ENCODE results near the gene GDAP2. TPM values are rescaled to one million over a fixed set of nuclear protein-coding genes. Genes with fewer than 3 reads are reported as not detected.

Gene GDAP2
- polyA plus RNA-seq, 6 donors from 2014 or later, result 4.9 to 16.9 (median 13.5) TPM

DNA sequence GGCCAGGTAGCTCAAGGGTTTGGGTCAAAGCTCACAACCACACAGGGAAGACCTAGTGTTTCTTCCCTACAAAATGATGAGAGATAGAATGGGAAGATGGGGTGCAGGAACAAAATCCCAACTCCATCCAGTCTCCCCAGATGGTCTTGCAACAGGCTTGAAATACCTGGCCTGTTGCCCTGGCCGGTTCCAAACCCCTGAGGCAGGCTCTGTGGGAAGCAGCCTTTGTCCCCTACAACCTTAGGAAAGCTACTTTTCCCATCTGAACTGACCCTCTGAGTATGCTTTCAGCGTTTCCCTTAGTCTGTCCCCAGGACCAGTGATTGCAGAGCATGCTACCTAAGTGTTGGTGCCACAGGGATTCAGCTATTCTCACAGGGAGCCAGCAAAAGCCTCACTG is 104.0 kb downstream of the GDAP2 start:
- ATAC-seq (ENCODE audit: low read depth in 2 of 2) (no peak), DNase-seq (no peak)
- H3K27ac Mint-ChIP-seq, result no peak overlapping the region
- H3K4me3 Mint-ChIP-seq, result no peak overlapping the region
- H3K36me3 Mint-ChIP-seq, result peaks cover 0 to 3% of the 10 kb centered on the region in 2 donors
- H3K27me3 Mint-ChIP-seq, result peaks cover 12 to 15% (median 14%) of the 10 kb centered on the region in 3 donors
- peaks cover 3 to 34% (median 11%) of the 10 kb centered on the region in 7 donors for H3K9me3 Mint-ChIP-seq
- no peaks in the 10 kb centered on the region for H3K4me1 Mint-ChIP-seq

DNA sequence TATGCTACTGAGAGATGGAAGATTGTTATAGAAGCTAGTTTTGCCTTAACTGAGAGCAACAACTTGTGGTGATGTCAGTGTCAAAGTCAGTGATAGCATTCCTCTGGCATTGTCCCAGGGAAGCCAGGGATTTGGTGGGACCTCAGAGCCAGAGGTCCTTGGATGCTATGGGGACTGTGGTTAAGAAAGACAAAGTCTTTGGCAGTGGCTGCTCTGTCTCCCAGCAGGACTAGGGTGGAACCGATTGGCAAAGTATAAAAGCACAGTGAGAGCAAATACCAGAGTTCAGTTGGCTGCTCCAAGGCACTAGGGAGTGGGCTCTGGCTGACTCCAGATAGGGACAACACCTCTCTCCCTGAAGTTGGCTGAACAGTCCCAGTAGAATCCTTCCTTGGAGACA is 104.8 kb downstream of the GDAP2 start:
- Mint-ChIP-seq H3K4me1 (no peaks in the 10 kb centered on the region), H3K4me3 (no peak overlapping the region), H3K27ac (no peak overlapping the region), H3K9me3 (peaks cover 3 to 29% (median 7%) of the 10 kb centered on the region in 7 donors), H3K27me3 (peaks cover 12 to 15% (median 14%) of the 10 kb centered on the region in 3 donors), H3K36me3 (no peaks in the 10 kb centered on the region)
- ATAC-seq (ENCODE audit: low read depth in 2 of 2) (no peak), DNase-seq (no peak)

DNA sequence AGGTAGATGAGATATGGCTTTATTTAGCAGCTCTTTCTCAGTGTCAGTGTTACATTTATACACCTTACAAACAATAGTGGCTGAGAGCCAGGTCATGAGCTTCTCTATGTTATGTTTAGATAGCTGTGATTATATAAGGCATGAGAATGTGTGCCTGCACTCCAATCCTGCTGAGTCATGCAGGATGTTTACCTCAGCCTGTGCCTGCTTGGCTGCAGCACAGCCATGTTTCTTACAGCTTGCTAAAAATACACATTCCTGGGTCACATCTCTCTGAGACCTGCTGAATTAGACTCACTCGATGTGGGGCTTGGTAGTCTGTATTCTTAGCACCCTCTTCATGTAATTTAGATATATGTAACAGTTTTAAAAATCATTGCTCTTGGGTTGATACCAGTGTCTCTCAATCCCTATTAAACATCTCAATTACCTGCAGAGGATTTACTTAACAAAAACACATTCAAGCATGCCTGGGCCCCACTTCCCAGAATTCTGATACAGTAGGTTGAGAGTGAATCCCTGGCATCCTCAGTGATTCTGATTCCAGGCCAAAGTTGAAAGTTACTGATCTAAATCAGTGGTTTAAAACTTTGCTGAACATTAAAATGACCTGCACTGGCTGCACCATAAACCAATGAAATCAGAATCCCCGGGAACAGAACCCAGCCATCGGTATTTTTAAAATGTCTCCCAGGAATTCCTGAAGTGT is 107.5 kb downstream of the GDAP2 start:
- no peak for DNase-seq
- no peaks in the 10 kb centered on the region for H3K36me3 Mint-ChIP-seq

DNA sequence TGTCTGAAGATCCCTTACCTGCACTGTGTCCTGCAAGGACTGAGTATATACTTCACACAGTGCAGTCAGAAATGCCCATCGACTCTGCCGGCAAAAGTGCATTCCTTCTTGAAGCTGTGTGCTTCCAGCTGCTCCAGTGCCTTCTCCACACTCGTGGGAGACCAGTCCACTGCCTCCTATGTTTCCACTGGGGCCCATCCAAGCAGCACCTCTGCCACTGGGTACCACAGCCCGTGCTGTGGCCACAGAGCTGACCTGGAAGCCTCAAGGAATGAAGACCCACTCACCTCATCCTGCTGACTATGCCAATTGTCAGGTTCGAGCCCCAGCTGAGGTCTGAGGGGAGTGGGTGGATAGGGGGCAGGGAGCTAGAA is 108.1 kb downstream of the GDAP2 start:
- DNase-seq, result no peak

More for the DNA sequence above, 107.5 kb downstream of the GDAP2 start:
- no peak for ATAC-seq (ENCODE audit: low read depth in 2 of 2)
- Mint-ChIP-seq H3K9me3 (peaks cover 3 to 29% (median 8%) of the 10 kb centered on the region in 7 donors), H3K27me3 (peaks cover 5 to 14% (median 10%) of the 10 kb centered on the region in 3 donors), H3K27ac (no peak overlapping the region), H3K4me1 (no peaks in the 10 kb centered on the region), H3K4me3 (no peak overlapping the region)

DNA sequence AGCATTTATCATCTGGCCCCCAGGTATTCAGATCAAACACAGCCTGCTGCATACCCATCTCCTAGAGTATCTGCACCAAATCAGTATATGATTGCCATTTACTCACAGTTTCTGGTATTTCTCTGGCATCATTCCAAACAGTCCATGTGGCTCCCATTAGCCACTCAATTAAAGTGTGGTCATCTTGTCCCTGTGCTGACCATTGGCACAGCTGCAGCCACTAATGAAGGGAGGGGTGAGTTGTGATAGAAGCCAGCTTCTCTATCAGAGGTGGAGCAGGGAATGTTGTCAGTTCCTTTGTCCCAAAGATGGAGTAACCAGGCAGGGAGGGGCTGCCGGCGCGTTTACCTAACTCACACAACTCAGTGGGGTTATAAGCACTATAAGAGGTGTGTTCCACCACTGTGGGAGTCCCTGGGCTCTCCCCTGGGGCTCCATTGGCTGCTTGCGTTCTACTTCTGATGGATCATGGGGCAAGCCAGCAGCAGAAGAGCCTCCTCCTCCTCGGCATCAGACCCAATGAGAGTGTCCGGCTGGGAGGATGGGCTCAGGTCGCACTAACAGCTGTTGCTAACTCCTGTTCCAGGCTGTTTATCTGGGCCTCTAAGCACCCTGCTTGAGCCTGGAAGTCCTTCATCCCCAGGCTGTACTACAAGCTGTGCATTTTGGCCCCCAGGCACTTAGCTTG is 108.6 kb downstream of the GDAP2 start:
- ATAC-seq (ENCODE audit: low read depth in 2 of 2), result no peak

More for the DNA sequence above, 108.1 kb downstream of the GDAP2 start:
- Mint-ChIP-seq H3K27ac (no peak overlapping the region), H3K36me3 (no peaks in the 10 kb centered on the region), H3K4me1 (no peaks in the 10 kb centered on the region), H3K9me3 (peaks cover 3 to 29% (median 8%) of the 10 kb centered on the region in 7 donors), H3K27me3 (peaks cover 5 to 14% (median 6%) of the 10 kb centered on the region in 3 donors), H3K4me3 (no peak overlapping the region)
- no peak for ATAC-seq (ENCODE audit: low read depth in 2 of 2)

DNA sequence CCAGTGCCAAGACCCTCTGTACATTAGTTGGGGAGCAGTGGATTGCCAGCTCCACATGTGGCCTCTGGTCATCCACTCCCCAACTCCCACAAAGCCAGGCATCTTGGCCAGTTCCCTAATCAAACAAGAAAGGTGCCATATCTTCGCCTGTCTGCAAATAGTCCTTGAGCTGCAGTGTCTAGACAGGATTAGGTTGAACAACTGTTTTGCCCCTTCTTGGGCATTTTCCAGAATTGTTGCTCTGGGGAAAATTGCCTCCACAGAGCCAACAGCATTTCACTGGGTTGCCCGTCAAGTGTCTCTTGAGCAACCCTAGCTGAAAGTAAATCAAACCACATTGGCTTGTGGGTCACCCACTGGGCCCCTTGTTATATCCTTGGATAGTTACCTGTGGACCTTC is 109.3 kb downstream of the GDAP2 start:
- peaks cover 0 to 14% (median 3%) of the 10 kb centered on the region in 3 donors for H3K27me3 Mint-ChIP-seq
- no peak overlapping the region for H3K4me3 Mint-ChIP-seq
- no peak overlapping the region for H3K27ac Mint-ChIP-seq
- H3K36me3 Mint-ChIP-seq, result no peaks in the 10 kb centered on the region
- peaks cover 3 to 29% (median 8%) of the 10 kb centered on the region in 7 donors for H3K9me3 Mint-ChIP-seq
- DNase-seq (no peak), ATAC-seq (ENCODE audit: low read depth in 2 of 2) (no peak)
- H3K4me1 Mint-ChIP-seq, result no peaks in the 10 kb centered on the region

More for the DNA sequence above, 108.6 kb downstream of the GDAP2 start:
- H3K27ac Mint-ChIP-seq, result no peak overlapping the region
- peaks cover 3 to 29% (median 8%) of the 10 kb centered on the region in 7 donors for H3K9me3 Mint-ChIP-seq
- H3K36me3 Mint-ChIP-seq, result no peaks in the 10 kb centered on the region
- peaks cover 3 to 14% (median 5%) of the 10 kb centered on the region in 3 donors for H3K27me3 Mint-ChIP-seq
- H3K4me1 Mint-ChIP-seq, result no peaks in the 10 kb centered on the region
- H3K4me3 Mint-ChIP-seq, result no peak overlapping the region
- DNase-seq, result no peak

DNA sequence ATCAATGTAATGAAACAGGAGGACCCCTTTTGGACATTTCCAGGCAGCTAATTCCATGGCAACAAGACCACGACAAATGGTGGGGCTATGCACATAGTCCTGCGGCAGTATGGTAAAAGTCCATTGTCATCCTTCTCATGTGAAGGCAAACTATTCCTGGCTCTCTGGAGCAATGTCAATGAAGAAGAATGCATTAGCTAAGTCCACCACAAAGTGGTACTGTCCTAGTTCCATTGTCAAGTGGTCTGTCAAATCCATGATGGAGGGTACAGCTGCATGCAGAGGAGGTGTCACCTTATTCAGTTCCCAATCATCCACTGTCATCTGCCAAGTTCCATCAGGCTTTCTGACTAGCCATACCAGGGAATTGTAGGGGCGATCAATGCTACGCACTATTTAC is 110.1 kb downstream of the GDAP2 start:
- H3K36me3 Mint-ChIP-seq, result no peaks in the 10 kb centered on the region
- no peak for ATAC-seq (ENCODE audit: low read depth in 2 of 2)
- no peak overlapping the region for H3K27ac Mint-ChIP-seq
- H3K27me3 Mint-ChIP-seq, result peaks cover 0 to 7% (median 0%) of the 10 kb centered on the region in 3 donors
- H3K4me1 Mint-ChIP-seq, result no peaks in the 10 kb centered on the region
- DNase-seq, result no peak
- no peak overlapping the region for H3K4me3 Mint-ChIP-seq
- peaks cover 3 to 29% (median 8%) of the 10 kb centered on the region in 7 donors for H3K9me3 Mint-ChIP-seq

DNA sequence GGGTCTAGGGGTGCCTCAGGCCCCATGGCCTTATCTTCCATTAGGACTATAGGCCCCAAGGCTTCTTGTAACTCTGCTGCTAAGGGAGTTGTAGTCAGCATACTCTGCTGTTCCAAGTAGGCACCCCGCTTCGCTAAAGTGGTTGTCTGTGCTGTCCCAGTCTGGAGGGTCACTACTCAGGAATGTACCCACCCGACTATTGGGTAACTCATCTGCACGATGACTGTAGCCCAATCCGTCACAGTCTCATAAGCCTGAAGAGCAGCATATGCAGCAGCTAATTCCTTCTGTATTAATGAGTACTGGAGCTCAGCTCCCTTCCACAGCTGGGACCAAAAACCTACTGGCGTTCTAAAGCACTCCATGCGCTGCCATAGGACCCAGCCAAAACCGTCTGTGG is 111.0 kb downstream of the GDAP2 start:
- no peak for ATAC-seq (ENCODE audit: low read depth in 2 of 2)
- Mint-ChIP-seq H3K9me3 (peaks cover 0 to 29% (median 8%) of the 10 kb centered on the region in 7 donors), H3K27me3 (peaks cover 0 to 8% (median 0%) of the 10 kb centered on the region in 3 donors), H3K36me3 (no peaks in the 10 kb centered on the region), H3K4me1 (no peaks in the 10 kb centered on the region), H3K4me3 (no peak overlapping the region), H3K27ac (no peak overlapping the region)
- no peak for DNase-seq

DNA sequence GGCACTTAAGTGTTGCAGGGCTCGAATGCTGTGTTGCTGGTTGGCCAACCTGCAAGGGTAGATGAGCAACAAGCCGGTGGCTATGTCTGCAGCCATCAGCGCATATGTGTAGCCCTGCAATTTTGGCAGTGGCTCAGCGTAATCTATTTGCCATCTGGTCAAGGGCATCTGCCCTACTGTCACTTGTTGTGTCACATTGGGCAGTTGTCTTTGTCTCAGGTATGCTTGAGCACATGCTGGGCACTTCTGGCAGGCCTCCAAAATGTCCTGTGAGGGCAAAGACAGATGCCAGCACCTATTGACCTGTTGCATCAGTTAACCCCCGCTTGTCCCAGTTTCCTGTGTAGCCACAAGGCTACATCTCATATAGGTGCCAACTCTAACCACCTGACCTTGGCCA is 111.8 kb downstream of the GDAP2 start:
- Mint-ChIP-seq H3K27ac (no peak overlapping the region), H3K9me3 (peaks cover 0 to 25% (median 8%) of the 10 kb centered on the region in 7 donors), H3K27me3 (peaks cover 0 to 10% (median 7%) of the 10 kb centered on the region in 3 donors), H3K36me3 (no peaks in the 10 kb centered on the region), H3K4me1 (no peaks in the 10 kb centered on the region), H3K4me3 (no peak overlapping the region)
- DNase-seq, result no peak
- no peak for ATAC-seq (ENCODE audit: low read depth in 2 of 2)

DNA sequence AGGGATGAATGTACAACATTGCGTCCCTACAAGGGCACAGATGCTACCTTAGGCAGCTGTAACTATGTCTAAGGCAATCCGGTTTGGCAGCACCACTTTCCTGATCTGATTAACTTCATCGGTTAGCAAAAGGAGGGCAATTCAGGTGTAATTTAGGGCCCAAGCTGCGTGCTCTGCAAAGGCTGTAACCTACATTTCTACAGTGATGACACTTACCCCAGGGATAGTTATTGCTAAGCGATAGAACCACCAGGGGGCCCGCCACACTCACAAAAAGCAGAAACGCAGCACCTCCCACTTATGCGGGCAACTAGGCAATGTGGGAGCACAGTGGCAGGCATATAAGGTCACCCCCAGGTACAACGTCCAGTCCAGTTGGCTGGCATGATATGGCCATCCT is 113.5 kb downstream of the GDAP2 start:
- ATAC-seq (ENCODE audit: low read depth in 2 of 2), result no peak
- no peak for DNase-seq
- Mint-ChIP-seq H3K4me3 (no peak overlapping the region), H3K4me1 (no peaks in the 10 kb centered on the region), H3K36me3 (no peaks in the 10 kb centered on the region), H3K27me3 (peaks cover 0 to 15% (median 8%) of the 10 kb centered on the region in 3 donors), H3K9me3 (peaks cover 0 to 9% (median 0%) of the 10 kb centered on the region in 7 donors), H3K27ac (no peak overlapping the region)

DNA sequence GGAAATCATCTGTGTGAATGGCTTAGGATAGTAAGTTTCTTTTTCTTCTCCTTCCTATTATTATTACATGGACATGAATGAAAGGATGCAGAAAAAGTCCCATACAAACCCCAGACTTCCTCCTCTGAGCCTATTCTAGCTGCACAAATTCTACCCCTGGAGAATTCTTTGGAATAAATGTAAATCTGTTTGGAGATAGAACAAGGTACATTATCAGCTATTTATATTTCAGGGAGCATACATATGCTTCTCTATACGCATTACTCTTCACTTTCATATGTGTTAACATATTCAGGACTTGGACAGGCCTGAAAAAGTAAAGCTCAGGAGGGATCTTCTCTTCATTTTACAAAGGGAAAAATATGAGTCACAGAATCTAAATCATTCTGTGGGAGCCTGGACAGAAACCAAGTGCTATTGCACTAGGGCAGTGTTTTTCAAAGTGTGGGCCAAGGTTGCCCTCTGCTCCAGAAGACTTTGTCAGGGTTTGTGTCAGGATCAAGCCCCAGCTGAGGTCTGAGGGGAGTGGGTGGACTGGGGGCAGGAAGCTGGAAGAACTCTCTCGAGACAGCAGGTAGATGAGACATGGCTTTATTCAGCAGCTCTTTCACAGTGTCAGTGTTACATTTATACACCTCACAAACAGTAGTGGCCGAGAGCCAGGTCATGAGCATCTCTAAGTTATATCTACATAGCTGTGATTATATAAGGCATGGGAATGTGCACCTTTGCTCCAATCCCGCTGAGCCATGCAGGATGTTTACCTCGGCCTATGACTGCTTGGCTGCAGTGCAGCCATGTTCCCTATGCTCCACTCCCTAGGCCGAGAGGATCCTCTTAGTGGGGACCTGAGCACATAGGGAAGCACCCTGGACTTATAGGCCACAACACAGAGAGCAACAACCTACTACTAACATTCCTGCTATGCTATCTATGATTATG is 114.3 kb downstream of the GDAP2 start:
- Mint-ChIP-seq H3K9me3 (peaks cover 0 to 9% (median 0%) of the 10 kb centered on the region in 7 donors), H3K36me3 (no peaks in the 10 kb centered on the region), H3K4me3 (no peak overlapping the region), H3K27me3 (peaks cover 0 to 15% (median 8%) of the 10 kb centered on the region in 3 donors), H3K27ac (peak overlapping the region in 1 of 6 donors; percentile 25), H3K4me1 (no peaks in the 10 kb centered on the region)
- no peak for DNase-seq
- no peak for ATAC-seq (ENCODE audit: low read depth in 2 of 2)

Data from naive B cell (primary cell).